ENCODE results near the gene TMEM132C.
A peak's percentile ranks its signal among the peaks of the same experiment; 100 is the strongest.

Gene TMEM132C

GRCh38 chr12:128312661-128313060 lies 45.7 kb downstream of the TMEM132C start:
- H3K4me3 ChIP-seq (ENCODE audit: low read depth, low read length), result no peak overlapping the region
- DNase-seq (ENCODE audit: low read depth), result no peak
- TF ChIP-seq CTCF (conservative IDR thresholded peaks at IDR 0.05; ENCODE audit: low read depth, low read length), result no peak

DNA sequence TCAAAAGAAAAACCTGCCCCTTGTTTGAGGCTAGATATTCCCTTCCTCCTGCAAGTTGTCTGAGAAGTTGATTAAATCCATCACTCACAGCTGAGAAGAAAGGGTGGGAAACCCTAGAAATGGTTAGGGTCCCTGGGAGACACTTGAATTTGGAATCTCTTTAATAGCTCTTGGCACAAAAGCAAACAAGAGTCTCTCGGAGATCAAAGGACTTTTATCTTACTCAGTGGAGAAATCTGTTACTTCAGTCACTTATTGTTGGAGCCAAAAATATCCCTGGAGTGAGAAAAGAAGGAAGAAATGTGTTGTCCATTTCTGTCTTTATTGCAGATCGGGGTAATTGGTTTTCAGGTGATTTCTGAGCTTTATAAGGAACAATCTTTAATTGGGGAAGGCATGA lies 47.0 kb downstream of the TMEM132C start:
- DNase-seq (ENCODE audit: low read depth), result no peak
- H3K4me3 ChIP-seq (ENCODE audit: low read depth, low read length), result no peak overlapping the region
- no peak for TF ChIP-seq CTCF (conservative IDR thresholded peaks at IDR 0.05; ENCODE audit: low read depth, low read length)

DNA sequence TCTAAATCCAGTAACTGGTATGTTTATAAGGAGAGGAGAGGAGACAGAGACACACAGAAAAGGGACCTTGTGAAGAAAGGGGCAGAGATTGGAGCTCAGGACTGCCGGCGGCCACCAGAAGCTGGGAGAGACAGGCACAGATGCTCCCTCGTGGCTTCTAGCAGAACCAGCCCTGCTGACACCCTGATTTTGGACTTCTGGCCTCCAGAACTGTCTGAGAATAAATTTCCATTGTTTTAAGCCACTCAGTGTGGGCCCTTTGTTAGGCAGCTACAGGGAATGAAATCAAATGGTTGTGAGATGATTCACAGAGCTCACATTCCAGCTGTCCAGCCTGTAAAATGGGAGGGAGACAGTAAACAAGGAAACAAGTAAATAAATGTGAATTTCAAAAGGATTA lies 47.6 kb downstream of the TMEM132C start:
- DNase-seq (ENCODE audit: low read depth), result no peak
- H3K4me3 ChIP-seq (ENCODE audit: low read depth, low read length), result no peak overlapping the region
- no peak for TF ChIP-seq CTCF (conservative IDR thresholded peaks at IDR 0.05; ENCODE audit: low read depth, low read length)

DNA sequence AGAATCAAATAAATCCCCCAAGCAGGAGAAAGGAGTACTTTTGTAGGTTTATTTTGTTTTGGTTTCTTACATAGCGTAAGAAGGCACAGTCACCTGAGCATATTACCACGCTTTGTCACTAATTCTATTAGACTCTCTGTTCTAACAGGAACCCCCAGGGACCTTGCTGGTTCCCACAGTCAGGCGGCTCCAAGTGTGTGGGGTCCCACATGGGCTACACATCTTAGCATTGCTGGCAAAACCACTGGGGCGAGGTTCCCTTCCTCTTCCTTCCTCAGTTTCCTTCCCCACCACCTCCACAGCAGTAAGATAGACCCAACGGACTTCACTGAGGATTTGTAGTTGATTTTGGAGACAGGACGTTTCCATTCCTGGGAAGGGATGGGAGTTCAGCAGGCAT lies 49.1 kb downstream of the TMEM132C start:
- no peak for DNase-seq (ENCODE audit: low read depth)
- TF ChIP-seq CTCF (conservative IDR thresholded peaks at IDR 0.05; ENCODE audit: low read depth, low read length), result no peak

GRCh38 chr12:128316973-128317526 lies 50.1 kb downstream of the TMEM132C start:
- no peak overlapping the region for H3K4me3 ChIP-seq (ENCODE audit: low read depth, low read length)
- no peak for TF ChIP-seq CTCF (conservative IDR thresholded peaks at IDR 0.05; ENCODE audit: low read depth, low read length)
- peak; percentile 0 for DNase-seq (ENCODE audit: low read depth)

More for the DNA sequence above, 49.1 kb downstream of the TMEM132C start:
- H3K4me3 ChIP-seq (ENCODE audit: low read depth, low read length), result no peak overlapping the region

DNA sequence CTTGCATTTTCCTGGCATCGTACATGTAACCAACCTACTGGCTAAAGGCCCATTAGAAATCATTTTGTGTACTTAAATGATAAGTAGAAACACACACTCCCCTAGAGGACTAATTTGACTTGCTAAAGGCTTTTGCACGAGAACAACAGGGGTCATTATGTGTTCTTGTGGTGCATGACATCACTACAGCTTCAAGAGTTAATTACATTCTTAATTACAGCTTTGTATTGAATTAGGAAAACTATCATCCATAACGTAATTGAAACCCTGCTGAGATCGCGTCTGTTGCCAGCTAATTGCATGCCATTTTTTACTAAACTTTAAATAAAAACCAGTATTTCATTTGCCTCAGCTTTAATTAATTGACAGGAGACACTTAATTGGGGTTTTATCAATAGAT lies 51.4 kb downstream of the TMEM132C start:
- no peak for DNase-seq (ENCODE audit: low read depth)
- H3K4me3 ChIP-seq (ENCODE audit: low read depth, low read length), result no peak overlapping the region
- no peak for TF ChIP-seq CTCF (conservative IDR thresholded peaks at IDR 0.05; ENCODE audit: low read depth, low read length)

DNA sequence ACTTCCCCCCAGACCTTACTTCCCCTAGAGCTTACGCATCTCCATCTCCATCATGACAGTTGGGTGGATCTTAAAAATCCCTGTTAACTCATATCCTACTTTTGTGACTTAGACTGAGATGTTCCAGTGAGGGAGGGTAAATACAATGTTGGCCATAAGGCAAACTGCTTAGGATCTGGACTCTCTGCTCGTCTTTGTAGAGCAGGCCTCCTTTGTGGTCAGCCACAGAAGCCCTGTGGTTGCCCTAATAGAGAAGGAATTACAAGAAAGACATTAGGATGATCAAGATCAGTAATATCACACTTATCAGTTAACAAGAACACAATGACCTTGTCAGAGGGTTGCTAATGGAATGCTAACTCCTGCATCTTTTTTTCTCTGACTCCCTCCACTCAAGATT lies 52.0 kb downstream of the TMEM132C start:
- no peak for DNase-seq (ENCODE audit: low read depth)
- no peak overlapping the region for H3K4me3 ChIP-seq (ENCODE audit: low read depth, low read length)
- TF ChIP-seq CTCF (conservative IDR thresholded peaks at IDR 0.05; ENCODE audit: low read depth, low read length), result no peak
